Measurements from ENCODE around the gene FOXA3. TPM values are rescaled to one million over a fixed set of nuclear protein-coding genes. Genes with fewer than 3 reads are reported as not detected.

The FOXA3 gene
- total RNA-seq, 1 experiment from 2014 or later = 5.8 TPM

- Histone ChIP-seq H3K4me3 (replicated peaks in 1 of 2; ENCODE audit: low read depth in 1 of 2, low read length in 2 of 2) (no peak overlapping the region), H2AFZ (ENCODE audit: low read depth, low read length, poor library complexity, severe bottlenecking) (no peak overlapping the region), H4K20me1 (ENCODE audit: insufficient read depth) (no peaks in the 10 kb centered on the region), H3K27me3 (ENCODE audit: insufficient read depth, low read length) (no peaks in the 10 kb centered on the region), H3K4me2 (ENCODE audit: low read length) (no peak overlapping the region), H3K9me3 (ENCODE audit: control insufficient read depth in 1 of 2, insufficient read depth in 1 of 2, low read depth in 1 of 2, low read length in 2 of 2) (no peaks in the 10 kb centered on the region), H3K9me2 (ENCODE audit: insufficient read depth) (no peaks in the 10 kb centered on the region), H3K27ac (ENCODE audit: low read depth, low read length) (no peak overlapping the region), H3K79me2 (ENCODE audit: insufficient read depth, low read length) (peaks cover 39% of the 10 kb centered on the region), H3K36me3 (ENCODE audit: control insufficient read depth in 1 of 2, insufficient read depth in 2 of 2, low read length in 2 of 2) (peaks cover 39 to 44% of the 10 kb centered on the region in 2 experiments), H3K9ac (ENCODE audit: low read length) (no peak overlapping the region), H3K4me1 (ENCODE audit: control insufficient read depth in 1 of 2, insufficient read depth in 2 of 2, low read length in 2 of 2) (no peaks in the 10 kb centered on the region)
- intact Hi-C loops (cut with micrococcal nuclease) = no loop called here
- no peak for TF ChIP-seq MAX (IDR thresholded peaks at IDR 0.05)
- DNase-seq (ENCODE audit: low read depth, low spot score) (no peak), ATAC-seq (no peak)
- BruUV-seq (replicated peaks) = no TSS peak
- ChIA-PET POLR2A (interaction anchor here (0.6 kb wide), 1 partner anchor 47 kb away, joined by 3 read pairs; no protein-coding TSS in a partner anchor), CTCF (no interaction called here), RAD21 (ENCODE audit: low non-redundant PET in 1 of 2, low total read pairs in 2 of 2, uncharacterized antibody in 2 of 2, unreplicated experiment in 2 of 2) (no interaction called here)
Observed at GRCh38 chr19:45852983-45853382, 11.1 kb upstream of the FOXA3 start.

GRCh38 chr19:45854167-45854778, 9.9 kb upstream of the FOXA3 start:
- no peak for DNase-seq (ENCODE audit: low read depth, low spot score)

More at GRCh38 chr19:45854167-45854778, 9.9 kb upstream of the FOXA3 start:
- CTCF ChIA-PET = no interaction called here
- no peak overlapping the region for H3K4me3 ChIP-seq (replicated peaks in 1 of 2; ENCODE audit: low read depth in 1 of 2, low read length in 2 of 2)
- no peaks in the 10 kb centered on the region for H3K9me3 ChIP-seq (ENCODE audit: control insufficient read depth in 1 of 2, insufficient read depth in 1 of 2, low read depth in 1 of 2, low read length in 2 of 2)
- H3K9ac ChIP-seq (ENCODE audit: low read length) = no peak overlapping the region
- H3K27me3 ChIP-seq (ENCODE audit: insufficient read depth, low read length) = no peaks in the 10 kb centered on the region
- peaks cover 36 to 40% of the 10 kb centered on the region in 2 experiments; a peak in 3 of 4 replicates for H3K36me3 ChIP-seq (ENCODE audit: control insufficient read depth in 1 of 2, insufficient read depth in 2 of 2, low read length in 2 of 2)
- TF ChIP-seq POLR2AphosphoS5 (IDR thresholded peaks at IDR 0.05; ENCODE audit: low read depth, low read length) = no peak
- no peak for TF ChIP-seq EGR1 (IDR thresholded peaks at IDR 0.05; ENCODE audit: low read depth)
- TF ChIP-seq CBX3 (IDR thresholded peaks at IDR 0.05; ENCODE audit: low read depth) = no peak
- TF ChIP-seq ELF1 (IDR thresholded peaks at IDR 0.05; ENCODE audit: borderline replicate concordance, low read depth) = no peak
- TF ChIP-seq EZH2 (IDR thresholded peaks at IDR 0.05) = no peak
- no peak for TF ChIP-seq ZNF274 (IDR thresholded peaks at IDR 0.05; ENCODE audit: low read depth, low read length)
- TF ChIP-seq SIN3A (IDR thresholded peaks at IDR 0.05; ENCODE audit: low read depth) = no peak
- no peak for TF ChIP-seq JUND (IDR thresholded peaks at IDR 0.05)
- no peak for TF ChIP-seq EZH2phosphoT487 (IDR thresholded peaks at IDR 0.05; ENCODE audit: borderline replicate concordance)
- no peak for TF ChIP-seq ATF3 (IDR thresholded peaks at IDR 0.05)
- no peak for TF ChIP-seq ZBTB33 (IDR thresholded peaks at IDR 0.05; ENCODE audit: extremely low read depth, insufficient replicate concordance, low read length)
- TF ChIP-seq SRF (IDR thresholded peaks at IDR 0.05; ENCODE audit: low read depth) = no peak
- TF ChIP-seq RAD21 (IDR thresholded peaks at IDR 0.05; ENCODE audit: low read depth) = no peak
- no peak for TF ChIP-seq TCF7L2 (IDR thresholded peaks at IDR 0.05; ENCODE audit: borderline replicate concordance, extremely low read depth, insufficient read depth, insufficient read length)
- TF ChIP-seq FOSL1 (IDR thresholded peaks at IDR 0.05; ENCODE audit: low read depth) = no peak
- no TSS peak for BruUV-seq (replicated peaks)
- RAD21 ChIA-PET (ENCODE audit: low non-redundant PET in 1 of 2, low total read pairs in 2 of 2, uncharacterized antibody in 2 of 2, unreplicated experiment in 2 of 2) = no interaction called here
- no peak overlapping the region for H3K4me2 ChIP-seq (ENCODE audit: low read length)
- intact Hi-C loops (cut with micrococcal nuclease) = no loop called here
- POLR2A ChIA-PET = no interaction called here
- no peak overlapping the region for H2AFZ ChIP-seq (ENCODE audit: low read depth, low read length, poor library complexity, severe bottlenecking)
- no peaks in the 10 kb centered on the region for H4K20me1 ChIP-seq (ENCODE audit: insufficient read depth)
- H3K79me2 ChIP-seq (ENCODE audit: insufficient read depth, low read length) = peaks cover 51% of the 10 kb centered on the region
- ATAC-seq = no peak
- H3K4me1 ChIP-seq (ENCODE audit: control insufficient read depth in 1 of 2, insufficient read depth in 2 of 2, low read length in 2 of 2) = no peaks in the 10 kb centered on the region
- no peak overlapping the region; the same call in 1 of the 2 replicates for H3K27ac ChIP-seq (ENCODE audit: low read depth, low read length)
- H3K9me2 ChIP-seq (ENCODE audit: insufficient read depth) = no peaks in the 10 kb centered on the region
